NCI-H1436 (cell line): ENCODE data around the gene GNG12.

Experiments
- DNase-seq: peaks from one replicate; lab custom pipeline; 2025; lab: John Stamatoyannopoulos, UW

The GNG12 gene

GRCh38 chr1:67840449-67840848, 7.2 kb upstream of the GNG12 start:
- no peak for DNase-seq

GRCh38 chr1:67839826-67840225, 6.6 kb upstream of the GNG12 start:
- no peak for DNase-seq

- no peak for DNase-seq
These were observed 5.1 kb upstream of the GNG12 start for GRCh38 chr1:67838180-67838910.

- no peak for DNase-seq
These were observed 3.5 kb upstream of the GNG12 start for GRCh38 chr1:67836769-67837168.

- DNase-seq: no peak
These were observed 2.6 kb upstream of the GNG12 start for GRCh38 chr1:67835663-67836452.

GRCh38 chr1:67834246-67834877, 1.1 kb upstream of the GNG12 start:
- no peak for DNase-seq

GRCh38 chr1:67833602-67833940, 304 bp upstream of the GNG12 start:
- DNase-seq: no peak

GRCh38 chr1:67831850-67832513, 1.3 kb downstream of the GNG12 start:
- DNase-seq: no peak

GRCh38 chr1:67830928-67831830, 2.1 kb downstream of the GNG12 start:
- DNase-seq: no peak

GRCh38 chr1:67830226-67830625, 3.0 kb downstream of the GNG12 start:
- DNase-seq: no peak

GRCh38 chr1:67827688-67828087, 5.6 kb downstream of the GNG12 start:
- DNase-seq: no peak

GRCh38 chr1:67825591-67825990, 7.7 kb downstream of the GNG12 start:
- DNase-seq: no peak

- no peak for DNase-seq
These were observed 8.5 kb downstream of the GNG12 start for GRCh38 chr1:67824766-67825165.

GRCh38 chr1:67823615-67824014, 9.7 kb downstream of the GNG12 start:
- no peak for DNase-seq

- no peak for DNase-seq
These were observed 12.0 kb downstream of the GNG12 start for GRCh38 chr1:67821263-67821662.

GRCh38 chr1:67818725-67819301, 14.5 kb downstream of the GNG12 start:
- DNase-seq: no peak

- no peak for DNase-seq
These were observed 15.1 kb downstream of the GNG12 start for GRCh38 chr1:67818162-67818561.

GRCh38 chr1:67817319-67817718, 15.9 kb downstream of the GNG12 start:
- no peak for DNase-seq

GRCh38 chr1:67816506-67816905, 16.8 kb downstream of the GNG12 start:
- no peak for DNase-seq

GRCh38 chr1:67816095-67816475, 17.2 kb downstream of the GNG12 start:
- DNase-seq: no peak
